OCI-LY1 (cell line): ENCODE results near the gene BPIFB3.

Experiments used
- H2AFZ ChIP-seq: fragments of 200-600 bp; sonication (generic), shearing (Covaris generic); 2 replicates; pipeline ENCODE4 v1.6.0; 2014; ENCODE audit warnings: antibody characterized with exemption, mild to moderate bottlenecking, low read length
- H3F3A ChIP-seq: fragments of 200-600 bp; sonication (generic), shearing (Covaris generic); 2 replicates; pipeline ENCODE4 v1.6.0; 2014; ENCODE audit warnings: mild to moderate bottlenecking, antibody characterized with exemption, low read length, moderate library complexity; ENCODE audit not compliant: insufficient read depth
- H3K27ac ChIP-seq: fragments of 200-600 bp; sonication (generic); 2 replicates; pipeline ENCODE4 v1.5.1; 2014; ENCODE audit warnings: low read length, mixed run types, mild to moderate bottlenecking, low read depth; ENCODE audit not compliant: poor library complexity, severe bottlenecking
- H3K27me3 ChIP-seq: fragments of 200-600 bp; sonication (generic); 2 replicates; pipeline ENCODE4 v1.6.0; 2014; ENCODE audit warnings: antibody characterized with exemption, mild to moderate bottlenecking, low read length, moderate library complexity; ENCODE audit not compliant: insufficient read depth
- H3K36me3 ChIP-seq: fragments of 200-600 bp; sonication (generic); 2 replicates; pipeline ENCODE4 v1.6.1; 2014; ENCODE audit warnings: mild to moderate bottlenecking, antibody characterized with exemption, low read length, moderate library complexity, mixed read lengths; ENCODE audit not compliant: insufficient read depth
- H3K4me1 ChIP-seq: fragments of 200-600 bp; sonication (generic); 2 replicates; pipeline ENCODE4 v1.5.1; 2014; ENCODE audit warnings: mild to moderate bottlenecking, low read length, moderate library complexity; ENCODE audit not compliant: insufficient read depth, severe bottlenecking
- H3K4me2 ChIP-seq: fragments of 200-600 bp; sonication (generic), shearing (Covaris generic); 2 replicates; pipeline ENCODE4 v1.6.1; 2014; ENCODE audit warnings: low read length
- H3K4me3 ChIP-seq: fragments of 200-600 bp; sonication (generic); 2 replicates; pipeline ENCODE4 v1.5.1; 2014; ENCODE audit warnings: low read length, low read depth, mild to moderate bottlenecking, mixed read lengths; ENCODE audit not compliant: poor library complexity, severe bottlenecking
- H3K79me2 ChIP-seq: fragments of 200-600 bp; shearing (Covaris generic); 2 replicates; pipeline ENCODE4 v1.6.1; 2016; ENCODE audit warnings: mixed run types, low read length, mixed read lengths; ENCODE audit not compliant: insufficient read depth
- H3K9ac ChIP-seq: fragments of 200-600 bp; sonication (generic), shearing (Covaris generic); 2 replicates; pipeline ENCODE4 v1.6.1; 2014; ENCODE audit warnings: mild to moderate bottlenecking, low read length, mixed read lengths
- H3K9me2 ChIP-seq: fragments of 200-600 bp; sonication (generic), shearing (Covaris generic); 2 replicates; pipeline ENCODE4 v1.6.1; 2014; ENCODE audit warnings: low read depth, mild to moderate bottlenecking, low read length, mixed read lengths
- H3K9me3 ChIP-seq: fragments of 200-600 bp; shearing (Covaris generic); 2 replicates; pipeline ENCODE4 v1.6.1; 2014; ENCODE audit warnings: low read length, mixed read lengths
- H4K20me1 ChIP-seq: fragments of 200-600 bp; sonication (generic), shearing (Covaris generic); 2 replicates; pipeline ENCODE4 v1.6.0; 2016; ENCODE audit warnings: mild to moderate bottlenecking, low read length; ENCODE audit not compliant: insufficient read depth
- EZH2 ChIP-seq: fragments of 200-600 bp; sonication (generic), shearing (Covaris generic); IDR thresholded peaks from 2 replicates; pipeline ENCODE4 v1.8.0; 2017; ENCODE audit warnings: borderline replicate concordance, mixed run types, mild to moderate bottlenecking, antibody characterized with exemption, low read length, moderate library complexity, mixed read lengths
- TF ChIP-seq, protein P1 (sequence below): fragments of 200-600 bp; sonication (generic), shearing (Covaris generic); IDR thresholded peaks from 2 replicates; pipeline ENCODE4 v1.5.1; 2017; ENCODE audit warnings: mild to moderate bottlenecking, antibody characterized with exemption, low read length, moderate library complexity, mixed read lengths

Gene BPIFB3

GRCh38 chr20:33034115-33034514, 19.6 kb upstream of the BPIFB3 start:
- no peak overlapping the region for H3K4me2 ChIP-seq
- no peaks in the 10 kb centered on the region for H3K9me3 ChIP-seq
- H3K27me3 ChIP-seq = no peaks in the 10 kb centered on the region; the same call in 1 of the 2 replicates
- H2AFZ ChIP-seq = no peak overlapping the region
- no peaks in the 10 kb centered on the region for H4K20me1 ChIP-seq
- no peak for TF ChIP-seq EZH2
- TF ChIP-seq, protein P1, sequence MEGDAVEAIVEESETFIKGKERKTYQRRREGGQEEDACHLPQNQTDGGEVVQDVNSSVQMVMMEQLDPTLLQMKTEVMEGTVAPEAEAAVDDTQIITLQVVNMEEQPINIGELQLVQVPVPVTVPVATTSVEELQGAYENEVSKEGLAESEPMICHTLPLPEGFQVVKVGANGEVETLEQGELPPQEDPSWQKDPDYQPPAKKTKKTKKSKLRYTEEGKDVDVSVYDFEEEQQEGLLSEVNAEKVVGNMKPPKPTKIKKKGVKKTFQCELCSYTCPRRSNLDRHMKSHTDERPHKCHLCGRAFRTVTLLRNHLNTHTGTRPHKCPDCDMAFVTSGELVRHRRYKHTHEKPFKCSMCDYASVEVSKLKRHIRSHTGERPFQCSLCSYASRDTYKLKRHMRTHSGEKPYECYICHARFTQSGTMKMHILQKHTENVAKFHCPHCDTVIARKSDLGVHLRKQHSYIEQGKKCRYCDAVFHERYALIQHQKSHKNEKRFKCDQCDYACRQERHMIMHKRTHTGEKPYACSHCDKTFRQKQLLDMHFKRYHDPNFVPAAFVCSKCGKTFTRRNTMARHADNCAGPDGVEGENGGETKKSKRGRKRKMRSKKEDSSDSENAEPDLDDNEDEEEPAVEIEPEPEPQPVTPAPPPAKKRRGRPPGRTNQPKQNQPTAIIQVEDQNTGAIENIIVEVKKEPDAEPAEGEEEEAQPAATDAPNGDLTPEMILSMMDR = no peak
- no peaks in the 10 kb centered on the region for H3K4me1 ChIP-seq
- H3K4me3 ChIP-seq = no peak overlapping the region
- no peaks in the 10 kb centered on the region for H3K79me2 ChIP-seq
- no peaks in the 10 kb centered on the region for H3K9me2 ChIP-seq
- H3K27ac ChIP-seq = no peak overlapping the region
- H3K36me3 ChIP-seq = no peaks in the 10 kb centered on the region
- H3K9ac ChIP-seq = no peak overlapping the region
- no peaks in the 10 kb centered on the region for H3F3A ChIP-seq

GRCh38 chr20:33034901-33035492, 18.7 kb upstream of the BPIFB3 start:
- Histone ChIP-seq H3K4me2 (no peak overlapping the region), H3K9me3 (no peaks in the 10 kb centered on the region), H3K9me2 (no peaks in the 10 kb centered on the region), H3K4me3 (no peak overlapping the region), H3K79me2 (no peaks in the 10 kb centered on the region), H3K27ac (no peak overlapping the region), H3K4me1 (no peaks in the 10 kb centered on the region), H4K20me1 (no peaks in the 10 kb centered on the region), H3F3A (no peaks in the 10 kb centered on the region), H3K9ac (no peak overlapping the region), H3K36me3 (no peaks in the 10 kb centered on the region), H2AFZ (no peak overlapping the region), H3K27me3 (no peaks in the 10 kb centered on the region; the same call in 1 of the 2 replicates)
- TF ChIP-seq EZH2 = no peak
- TF ChIP-seq, protein P1 = no peak

DNA sequence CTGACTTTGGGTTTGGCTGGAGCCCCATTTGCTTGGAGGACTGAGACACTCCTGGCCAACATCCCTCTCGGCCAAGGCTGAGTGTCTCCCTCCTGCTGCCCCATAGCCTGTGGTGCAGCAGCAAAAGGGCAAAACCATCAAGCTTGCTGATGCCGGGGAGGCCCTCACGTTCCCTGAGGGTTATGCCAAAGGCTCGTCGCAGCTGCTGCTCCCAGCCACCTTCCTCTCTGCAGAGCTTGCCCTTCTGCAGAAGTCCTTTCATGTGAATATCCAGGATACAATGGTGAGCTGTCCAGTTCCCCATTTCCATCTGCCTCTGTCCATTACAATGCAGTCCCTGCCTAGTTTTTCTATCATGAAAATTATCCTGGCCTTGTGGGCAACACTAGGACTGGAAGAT, 16.2 kb upstream of the BPIFB3 start:
- H3F3A ChIP-seq = no peaks in the 10 kb centered on the region
- no peaks in the 10 kb centered on the region for H3K4me1 ChIP-seq
- TF ChIP-seq, protein P1 = no peak
- TF ChIP-seq EZH2 = no peak

More for the DNA sequence above, 16.2 kb upstream of the BPIFB3 start:
- Histone ChIP-seq H2AFZ (no peak overlapping the region), H3K27ac (no peak overlapping the region), H3K4me3 (no peak overlapping the region), H3K9ac (no peak overlapping the region), H3K27me3 (no peaks in the 10 kb centered on the region; the same call in 1 of the 2 replicates), H3K36me3 (no peaks in the 10 kb centered on the region), H4K20me1 (no peaks in the 10 kb centered on the region), H3K79me2 (no peaks in the 10 kb centered on the region), H3K9me3 (no peaks in the 10 kb centered on the region), H3K9me2 (no peaks in the 10 kb centered on the region), H3K4me2 (no peak overlapping the region)
